Memory B cell (primary cell): ENCODE data around the gene C6orf136.
A peak's percentile ranks its signal among the peaks of the same experiment; 100 is the strongest.

Experiments
- ATAC-seq: fragments of 150-1000 bp; cut with Tn5 transposase; 2 replicates; pipeline ENCODE4 v1.10.0; 2021; ENCODE audit warnings: low read depth, mild to moderate bottlenecking, moderate library complexity
- DNase-seq, 2 donors: peaks; one replicate each; pipeline ENCODE4 v3.0.0; 2022; ENCODE audit warnings: low spot score in 2 of 2
- H3K27ac Mint-ChIP-seq: one replicate; pipeline ENCODE4 v1.8.0; 2022; ENCODE audit warnings: mild to moderate bottlenecking, moderate library complexity, mixed read lengths
- H3K27me3 Mint-ChIP-seq: one replicate; pipeline ENCODE4 v1.8.0; 2022; ENCODE audit warnings: mixed read lengths
- H3K36me3 Mint-ChIP-seq: one replicate; pipeline ENCODE4 v1.8.0; 2022; ENCODE audit warnings: mild to moderate bottlenecking, mixed read lengths
- H3K4me1 Mint-ChIP-seq: one replicate; pipeline ENCODE4 v1.8.0; 2022; ENCODE audit warnings: mixed read lengths
- H3K4me3 Mint-ChIP-seq: one replicate; pipeline ENCODE4 v1.8.0; 2022; ENCODE audit warnings: mild to moderate bottlenecking, moderate library complexity, mixed read lengths
- H3K9me3 Mint-ChIP-seq: one replicate; pipeline ENCODE4 v1.8.0; 2022; ENCODE audit warnings: mixed read lengths

The C6orf136 gene

GRCh38 chr6:30683980-30684338, 37.0 kb downstream of the C6orf136 start:
- Mint-ChIP-seq H3K9me3 (no peaks in the 10 kb centered on the region), H3K4me1 (peaks cover 51% of the 10 kb centered on the region), H3K27ac (peak overlapping the region; percentile 92), H3K4me3 (peak overlapping the region; percentile 98), H3K27me3 (no peaks in the 10 kb centered on the region), H3K36me3 (peaks cover 43% of the 10 kb centered on the region)
- DNase-seq (no peak), ATAC-seq (no peak)

DNA sequence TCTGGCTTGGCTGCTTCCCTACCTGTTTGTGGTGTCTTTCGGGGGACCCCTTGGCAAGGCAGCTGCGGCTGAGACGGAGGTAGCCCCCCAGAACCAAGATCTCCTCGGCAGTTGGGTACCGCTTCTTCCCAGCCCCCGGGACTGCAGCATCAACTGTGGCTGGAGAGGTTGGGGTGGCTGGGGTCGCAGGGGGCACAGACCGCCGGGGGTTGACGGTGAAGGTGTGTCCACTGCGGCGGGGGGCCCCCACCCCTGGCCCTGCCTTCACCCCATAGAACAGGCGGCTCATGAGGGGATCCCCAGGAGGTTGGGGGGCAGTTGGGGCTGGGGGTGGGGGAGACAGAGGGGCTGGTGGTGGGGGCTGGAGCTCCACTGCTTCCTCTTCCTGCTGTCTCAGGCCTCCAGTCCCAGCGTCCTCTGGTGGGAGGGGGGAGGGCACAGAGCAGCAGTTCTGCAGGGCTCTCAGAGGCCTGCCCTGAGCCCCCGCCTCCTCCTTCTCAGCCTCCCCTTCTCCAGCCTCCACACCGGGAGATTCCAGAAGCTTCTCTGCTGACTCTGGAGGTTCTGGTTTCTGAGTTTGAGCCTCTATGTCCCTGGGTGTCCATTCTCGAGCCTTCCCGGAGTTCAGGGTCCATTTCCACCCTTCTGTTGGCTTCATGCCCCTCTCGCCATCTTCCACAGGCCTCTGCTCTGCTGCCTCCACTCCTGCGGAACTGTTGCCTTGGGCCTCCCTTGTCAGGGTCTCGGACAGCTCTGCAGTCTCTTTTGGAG, 37.6 kb downstream of the C6orf136 start:
- no peak for ATAC-seq
- Mint-ChIP-seq H3K4me3 (peak overlapping the region; percentile 98), H3K36me3 (peaks cover 40% of the 10 kb centered on the region), H3K9me3 (no peaks in the 10 kb centered on the region), H3K4me1 (peaks cover 52% of the 10 kb centered on the region), H3K27ac (peak overlapping the region; percentile 92), H3K27me3 (no peaks in the 10 kb centered on the region)
- DNase-seq = no peak

DNA sequence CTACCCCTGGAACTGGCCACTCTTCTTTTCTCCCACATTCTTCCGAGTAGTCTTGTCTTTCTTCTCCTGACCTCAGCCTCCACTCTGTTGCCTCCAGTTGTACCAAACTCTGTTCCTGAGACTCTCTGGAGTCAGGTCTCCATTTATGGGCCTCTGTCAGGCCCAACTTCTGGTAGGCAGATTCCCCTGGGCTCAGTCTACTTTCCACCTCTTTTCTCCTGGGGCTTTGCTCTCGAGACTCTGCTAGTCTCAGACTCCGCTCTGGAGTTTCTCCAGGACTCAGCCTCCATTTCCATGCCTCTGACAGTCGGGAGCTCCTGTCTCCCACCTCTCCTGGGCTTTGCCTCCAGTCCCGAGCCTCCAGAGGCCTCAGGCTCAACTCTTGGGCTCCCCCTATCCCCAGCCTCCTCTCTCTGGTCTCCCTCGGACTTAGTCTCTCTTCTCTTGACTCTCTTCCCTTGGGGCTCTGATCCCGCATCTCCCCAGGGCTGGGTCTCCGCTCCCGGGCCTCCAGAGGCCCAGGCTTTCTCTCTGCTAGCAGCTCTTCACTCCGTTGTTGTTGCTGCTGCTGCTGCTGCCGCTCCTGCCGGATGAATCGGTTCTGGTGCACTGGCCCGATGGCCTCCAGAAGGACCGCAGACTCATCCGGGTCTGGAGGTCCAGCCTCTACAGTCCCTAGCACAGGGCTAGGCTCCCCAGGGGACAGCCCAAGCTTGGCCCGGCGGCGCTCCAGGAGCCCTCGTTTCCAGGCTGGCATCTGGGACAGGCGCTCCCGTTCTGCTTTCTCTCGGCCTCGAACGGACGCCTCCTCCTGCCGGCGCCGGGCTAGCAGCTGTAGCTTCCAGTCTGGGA, 38.5 kb downstream of the C6orf136 start:
- Mint-ChIP-seq H3K27me3 (no peaks in the 10 kb centered on the region), H3K9me3 (no peaks in the 10 kb centered on the region), H3K4me1 (peaks cover 53% of the 10 kb centered on the region), H3K4me3 (peak overlapping the region; percentile 98), H3K27ac (peak overlapping the region; percentile 90), H3K36me3 (peaks cover 38% of the 10 kb centered on the region)
- DNase-seq = no peak
- ATAC-seq = no peak

GRCh38 chr6:30686009-30686907, 39.3 kb downstream of the C6orf136 start, which contains the start of gene PPP1R18:
Gene PPP1R18 (minus strand): TSS chr6:30686645. CDS start chr6:30686018, 627 bp downstream.
- ATAC-seq = peak; percentile 45
- Mint-ChIP-seq H3K9me3 (no peaks in the 10 kb centered on the region), H3K4me1 (peaks cover 53% of the 10 kb centered on the region), H3K27ac (peak within 1 kb of the TSS; percentile 90), H3K4me3 (peak within 1 kb of the TSS; percentile 98), H3K36me3 (peaks cover 34% of the 10 kb centered on the region), H3K27me3 (no peaks in the 10 kb centered on the region)
- peak; percentile 71 to 73 for DNase-seq

GRCh38 chr6:30686908-30687658, 40.1 kb downstream of the C6orf136 start:
- ATAC-seq = peak; percentile 41
- peaks cover 52% of the 10 kb centered on the region for H3K4me1 Mint-ChIP-seq
- H3K9me3 Mint-ChIP-seq = no peaks in the 10 kb centered on the region
- peaks cover 32% of the 10 kb centered on the region for H3K36me3 Mint-ChIP-seq
- peak overlapping the region; percentile 90 for H3K27ac Mint-ChIP-seq
- no peaks in the 10 kb centered on the region for H3K27me3 Mint-ChIP-seq
- DNase-seq = peak; percentile 77 to 81
- peak overlapping the region; percentile 98 for H3K4me3 Mint-ChIP-seq

GRCh38 chr6:30687659-30688431, 40.9 kb downstream of the C6orf136 start:
- no peak for ATAC-seq
- H3K4me1 Mint-ChIP-seq = peaks cover 48% of the 10 kb centered on the region
- peak overlapping the region; percentile 98 for H3K4me3 Mint-ChIP-seq
- peak overlapping the region; percentile 90 for H3K27ac Mint-ChIP-seq
- H3K36me3 Mint-ChIP-seq = peaks cover 27% of the 10 kb centered on the region
- DNase-seq = peak in 1 of 2 donors; percentile 42
- no peaks in the 10 kb centered on the region for H3K27me3 Mint-ChIP-seq
- no peaks in the 10 kb centered on the region for H3K9me3 Mint-ChIP-seq

- peak overlapping the region; percentile 90 for H3K27ac Mint-ChIP-seq
- peak in 1 of 2 donors; percentile 50 for DNase-seq
- peak; percentile 38 for ATAC-seq
- H3K4me1 Mint-ChIP-seq = peaks cover 47% of the 10 kb centered on the region
- H3K4me3 Mint-ChIP-seq = peak overlapping the region; percentile 98
- H3K36me3 Mint-ChIP-seq = peaks cover 24% of the 10 kb centered on the region
- no peaks in the 10 kb centered on the region for H3K9me3 Mint-ChIP-seq
- no peaks in the 10 kb centered on the region for H3K27me3 Mint-ChIP-seq
These were observed 41.6 kb downstream of the C6orf136 start for GRCh38 chr6:30688569-30688968.

GRCh38 chr6:30689022-30689865, 42.3 kb downstream of the C6orf136 start:
- Mint-ChIP-seq H3K36me3 (peaks cover 17% of the 10 kb centered on the region), H3K27ac (peak overlapping the region; percentile 90), H3K27me3 (no peaks in the 10 kb centered on the region), H3K9me3 (no peaks in the 10 kb centered on the region), H3K4me1 (peaks cover 47% of the 10 kb centered on the region), H3K4me3 (peak overlapping the region; percentile 98)
- no peak for ATAC-seq
- DNase-seq = no peak

DNA sequence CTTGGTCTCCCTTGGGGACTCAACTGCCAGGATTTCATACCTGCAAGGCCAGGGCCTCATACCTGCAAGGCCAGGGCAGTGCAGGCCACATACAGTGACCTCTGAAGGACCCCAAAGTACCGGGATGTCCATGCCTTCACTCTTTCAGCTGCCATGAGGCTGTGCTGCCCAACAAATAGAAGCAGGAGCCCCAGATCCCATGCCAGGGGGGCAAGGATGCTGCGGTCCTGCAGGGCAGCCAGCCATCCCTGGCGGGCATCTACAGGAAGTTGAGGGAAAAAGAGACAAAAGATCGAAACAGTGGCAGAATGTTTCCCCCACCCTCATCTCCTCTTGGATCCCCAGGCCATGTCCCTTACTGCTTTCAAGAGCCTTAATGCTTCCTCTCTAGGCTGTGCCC, 43.1 kb downstream of the C6orf136 start:
- H3K9me3 Mint-ChIP-seq = no peaks in the 10 kb centered on the region

DNA sequence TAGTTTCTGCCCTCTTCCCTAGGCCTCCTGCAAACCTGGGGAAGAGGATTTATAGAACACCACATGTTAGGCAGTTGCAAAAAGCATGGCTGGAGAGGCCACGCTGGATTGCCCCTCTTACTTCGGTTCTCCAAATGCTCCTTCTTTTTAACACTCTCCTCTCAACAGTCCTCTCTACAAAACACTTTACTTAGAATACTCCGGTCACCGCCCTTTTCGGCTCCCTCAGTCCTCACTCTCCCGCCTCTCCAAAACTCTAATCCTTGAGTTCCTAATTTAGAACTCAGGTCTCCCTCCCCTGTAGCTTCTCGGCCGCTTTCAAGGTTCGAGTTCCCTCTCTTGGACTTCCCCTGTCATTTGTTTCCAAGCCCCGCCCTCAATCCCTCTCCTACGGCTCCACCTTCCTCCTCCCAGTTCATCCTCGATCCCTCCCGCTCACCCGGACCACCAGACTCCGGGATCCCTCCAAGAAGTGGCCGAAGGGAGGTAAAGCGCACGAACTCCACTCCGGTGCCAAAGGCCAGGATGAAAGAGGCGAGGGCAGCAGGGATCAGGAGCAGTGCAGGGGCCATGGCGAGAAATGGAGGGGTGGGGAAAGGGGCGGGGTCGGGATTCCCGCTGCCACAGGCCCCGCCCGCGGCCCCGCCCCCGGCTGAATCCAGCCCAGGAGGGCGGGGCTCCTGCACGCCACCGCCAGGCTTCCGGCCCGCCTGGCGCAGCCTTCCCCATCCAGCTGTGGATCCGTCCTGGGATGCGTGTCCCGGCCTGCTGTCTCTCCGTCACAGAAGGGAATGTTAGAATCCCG, 43.7 kb downstream of the C6orf136 start, which contains the start of gene NRM:
Gene NRM, minus strand, starts transcription at position 582 of the 805 bp plus-strand sequence. Its CDS starts 10 bp downstream, at position 572.
- Mint-ChIP-seq H3K27me3 (no peaks in the 10 kb centered on the region), H3K36me3 (peaks cover 7% of the 10 kb centered on the region), H3K9me3 (no peaks in the 10 kb centered on the region), H3K27ac (peak within 1 kb of the TSS; percentile 90), H3K4me1 (peaks cover 41% of the 10 kb centered on the region), H3K4me3 (peak within 1 kb of the TSS; percentile 98)
- DNase-seq = peak; percentile 45 to 46
- ATAC-seq = peak; percentile 6

More for the DNA sequence above, 43.1 kb downstream of the C6orf136 start:
- Mint-ChIP-seq H3K36me3 (peaks cover 13% of the 10 kb centered on the region), H3K27ac (peak overlapping the region; percentile 90), H3K4me3 (peak overlapping the region; percentile 98), H3K27me3 (no peaks in the 10 kb centered on the region), H3K4me1 (peaks cover 46% of the 10 kb centered on the region)
- no peak for DNase-seq
- no peak for ATAC-seq

DNA sequence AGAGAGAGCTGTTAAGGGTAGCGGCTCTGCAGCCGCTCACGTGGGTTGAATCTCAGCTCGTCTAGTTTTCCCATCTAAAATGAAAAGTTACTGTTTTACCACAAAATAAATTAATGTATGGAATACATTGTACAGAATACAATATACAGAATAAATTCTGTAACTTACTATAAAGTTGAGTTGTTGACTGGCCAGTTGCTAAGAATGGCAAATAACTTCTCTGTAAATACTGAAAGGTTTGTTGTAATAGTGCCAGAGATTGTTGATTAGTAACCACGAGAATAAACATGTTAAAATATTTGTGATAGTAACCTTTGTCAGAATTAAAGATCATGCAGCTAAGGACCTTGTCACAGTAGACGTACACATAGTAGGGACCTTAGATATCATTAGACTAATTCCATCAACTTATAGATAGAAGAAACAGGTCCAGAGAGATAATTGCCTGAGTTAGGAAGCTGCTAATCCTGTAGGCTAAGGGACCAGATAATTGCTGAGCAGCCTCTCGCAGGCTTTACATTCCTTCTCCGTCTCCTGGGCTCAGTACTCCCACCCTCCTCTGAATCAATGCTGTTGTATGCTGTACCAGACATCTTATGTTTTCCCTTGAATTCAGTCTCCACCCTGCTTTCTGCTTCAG, 44.4 kb downstream of the C6orf136 start:
- peak overlapping the region; percentile 98 for H3K4me3 Mint-ChIP-seq
- H3K27ac Mint-ChIP-seq = peak overlapping the region; percentile 10
- H3K27me3 Mint-ChIP-seq = no peaks in the 10 kb centered on the region
- ATAC-seq (no peak), DNase-seq (no peak)
- peaks cover 41% of the 10 kb centered on the region for H3K4me1 Mint-ChIP-seq
- no peaks in the 10 kb centered on the region for H3K9me3 Mint-ChIP-seq
- peaks cover 1% of the 10 kb centered on the region for H3K36me3 Mint-ChIP-seq
